Measurements from ENCODE around the gene FLOT1.

Gene FLOT1, protein sequence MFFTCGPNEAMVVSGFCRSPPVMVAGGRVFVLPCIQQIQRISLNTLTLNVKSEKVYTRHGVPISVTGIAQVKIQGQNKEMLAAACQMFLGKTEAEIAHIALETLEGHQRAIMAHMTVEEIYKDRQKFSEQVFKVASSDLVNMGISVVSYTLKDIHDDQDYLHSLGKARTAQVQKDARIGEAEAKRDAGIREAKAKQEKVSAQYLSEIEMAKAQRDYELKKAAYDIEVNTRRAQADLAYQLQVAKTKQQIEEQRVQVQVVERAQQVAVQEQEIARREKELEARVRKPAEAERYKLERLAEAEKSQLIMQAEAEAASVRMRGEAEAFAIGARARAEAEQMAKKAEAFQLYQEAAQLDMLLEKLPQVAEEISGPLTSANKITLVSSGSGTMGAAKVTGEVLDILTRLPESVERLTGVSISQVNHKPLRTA
- 34.6 to 49.2 reads per million in 2 donors for total RNA-seq

GRCh38 chr6:30742316-30743098 is at the start of gene FLOT1:
Gene FLOT1 (minus strand): TSS chr6:30742687. CDS start chr6:30742189, 498 bp downstream.
- peak; percentile 65 to 89 (median 78) for DNase-seq

GRCh38 chr6:30790724-30791383 is 48.4 kb upstream of the FLOT1 start:
- no peak for DNase-seq

- DNase-seq, result no peak
These were observed 47.1 kb upstream of the FLOT1 start for GRCh38 chr6:30789606-30790005.

GRCh38 chr6:30787954-30788353 is 45.5 kb upstream of the FLOT1 start:
- DNase-seq, result no peak

DNA sequence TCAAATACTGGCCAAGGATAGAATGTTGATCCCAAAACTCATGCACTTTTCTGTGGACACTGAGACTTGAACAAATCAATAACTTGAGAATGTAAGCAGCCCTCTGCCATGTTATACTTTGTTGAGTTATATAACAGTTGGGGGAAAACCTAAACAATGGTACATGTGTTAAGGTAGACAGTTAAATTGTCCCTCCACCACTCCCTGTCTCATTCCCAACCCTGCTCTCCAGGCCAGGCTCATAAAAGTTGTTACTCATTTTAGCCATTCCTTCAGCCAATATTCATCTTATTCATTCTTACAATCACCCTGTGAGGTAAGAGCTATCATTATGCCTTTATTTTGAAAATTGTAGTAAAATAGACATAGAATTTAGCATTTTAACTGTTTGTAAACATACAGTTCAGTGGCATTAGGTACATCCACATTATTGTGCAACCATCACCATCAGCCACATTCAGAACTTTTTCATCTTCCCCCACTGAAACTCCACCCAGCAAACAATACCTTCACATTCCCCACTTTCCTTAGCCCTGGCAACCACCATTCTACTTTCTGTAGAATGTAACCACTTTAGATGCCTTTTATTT is 40.0 kb upstream of the FLOT1 start:
- no peak for DNase-seq

DNA sequence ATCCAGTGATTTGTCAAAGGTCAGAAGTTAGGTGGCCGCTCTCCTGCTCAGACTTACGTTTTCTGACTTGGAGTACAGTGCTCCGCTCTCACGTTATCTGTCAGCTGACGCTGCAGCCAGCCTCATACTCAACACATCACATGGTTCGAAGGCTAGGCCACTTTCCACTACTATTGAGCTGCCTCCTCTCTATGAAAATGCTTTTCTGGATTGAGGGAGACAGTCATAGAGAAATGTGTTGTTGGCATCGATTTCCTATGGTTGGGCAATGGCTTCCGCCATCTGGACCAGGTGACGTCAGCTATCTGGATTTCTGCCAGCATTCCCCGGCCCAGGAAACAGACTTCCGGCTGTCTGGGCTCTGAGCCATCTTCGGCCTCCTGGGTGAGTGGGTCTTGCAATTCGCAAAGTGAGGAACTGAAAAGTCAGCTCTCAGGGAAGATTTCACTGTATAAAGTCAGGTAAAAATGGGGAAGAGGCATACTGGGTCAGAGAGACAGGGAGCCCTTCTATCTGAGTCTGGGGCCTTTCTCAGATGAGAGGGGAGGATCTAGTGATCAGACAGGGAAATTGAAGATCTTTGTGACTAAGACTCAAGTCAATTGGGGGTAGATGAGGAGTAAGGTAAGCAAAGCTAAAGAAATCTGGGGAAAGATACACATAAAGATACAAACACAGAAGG is 39.4 kb upstream of the FLOT1 start:
- DNase-seq, result no peak

GRCh38 chr6:30781395-30781742 is 38.9 kb upstream of the FLOT1 start:
- DNase-seq, result no peak

DNA sequence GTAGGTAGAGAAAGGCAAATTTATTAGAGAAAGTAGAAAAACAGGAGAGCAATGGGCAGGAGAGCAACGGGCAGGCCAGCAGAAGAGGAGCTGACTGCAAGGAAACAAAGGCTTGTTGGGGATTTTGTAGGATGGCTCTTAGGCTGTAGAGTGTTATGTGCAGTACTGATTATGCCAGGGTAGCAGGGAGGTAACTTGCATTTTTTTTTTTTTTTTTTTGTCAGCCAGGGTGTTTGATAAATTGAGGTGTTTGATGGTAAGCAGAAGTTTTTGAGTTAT is 38.1 kb upstream of the FLOT1 start:
- no peak for DNase-seq

DNA sequence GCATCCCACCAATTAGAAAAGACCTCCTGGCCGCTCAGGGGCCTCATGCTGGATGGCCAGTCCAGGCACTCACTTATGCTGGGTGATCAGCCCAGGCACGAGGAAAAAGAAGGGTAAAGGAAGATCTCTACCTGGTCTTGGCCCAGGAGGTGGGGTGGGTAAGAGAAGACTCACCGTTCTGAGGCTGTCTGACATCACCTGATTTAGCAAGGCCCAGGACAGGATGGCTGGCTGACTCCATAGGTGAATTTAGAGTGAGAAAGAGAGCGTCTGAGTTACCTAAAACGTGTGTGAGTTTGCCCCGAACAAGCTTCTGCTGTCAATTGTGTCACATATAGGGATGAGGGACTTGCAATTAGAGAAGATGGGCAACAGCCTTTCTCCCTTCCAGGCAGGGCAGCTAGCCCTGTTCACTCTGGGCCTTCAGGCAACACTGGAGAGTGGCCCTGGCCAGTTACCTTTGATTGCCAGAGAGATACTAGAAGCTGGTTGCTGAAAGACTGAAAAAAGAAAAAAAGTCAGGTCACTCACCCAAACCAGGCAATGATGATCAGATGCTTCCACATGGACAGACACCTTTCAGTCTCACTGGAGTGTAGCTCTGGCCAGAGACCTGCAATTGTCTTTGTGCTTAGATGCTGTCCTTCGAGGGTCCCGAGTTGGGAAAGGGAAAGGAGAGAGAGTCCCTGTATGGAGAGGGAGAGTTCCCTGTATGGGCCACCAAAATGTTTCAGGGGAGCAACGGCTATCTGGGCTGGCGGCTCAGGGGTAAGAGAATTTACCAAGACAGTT is 37.6 kb upstream of the FLOT1 start:
- no peak for DNase-seq

DNA sequence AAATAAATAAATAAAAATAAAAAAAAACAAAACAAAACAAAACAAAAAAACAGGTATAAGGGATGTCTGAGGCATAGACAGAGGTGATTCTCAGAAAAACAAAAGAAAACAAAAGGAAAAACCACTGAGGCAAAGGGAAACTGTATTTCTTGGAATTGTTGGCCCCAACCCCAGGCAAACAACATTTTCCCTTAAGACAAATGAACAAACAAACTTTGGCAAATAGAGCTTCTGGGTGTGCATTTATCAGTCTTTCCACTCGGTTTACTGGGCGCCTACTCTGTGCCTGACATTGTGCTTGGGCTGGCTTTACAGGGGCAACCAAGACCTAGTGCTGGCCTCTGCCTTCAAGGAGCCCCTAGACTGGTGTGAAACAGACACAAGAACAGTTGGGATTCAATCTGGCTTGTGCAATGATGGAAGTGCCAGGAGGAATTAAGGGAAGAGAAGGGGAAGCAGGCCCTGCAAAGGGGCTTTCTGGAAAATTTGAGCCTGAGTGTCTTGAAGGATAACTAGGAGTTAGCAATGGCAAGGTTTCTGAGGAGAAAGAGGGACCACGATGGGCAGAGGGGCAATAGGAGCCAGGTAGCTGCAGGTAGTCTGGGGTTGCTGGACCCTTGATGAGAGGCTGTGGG is 35.6 kb upstream of the FLOT1 start:
- DNase-seq, result no peak

DNA sequence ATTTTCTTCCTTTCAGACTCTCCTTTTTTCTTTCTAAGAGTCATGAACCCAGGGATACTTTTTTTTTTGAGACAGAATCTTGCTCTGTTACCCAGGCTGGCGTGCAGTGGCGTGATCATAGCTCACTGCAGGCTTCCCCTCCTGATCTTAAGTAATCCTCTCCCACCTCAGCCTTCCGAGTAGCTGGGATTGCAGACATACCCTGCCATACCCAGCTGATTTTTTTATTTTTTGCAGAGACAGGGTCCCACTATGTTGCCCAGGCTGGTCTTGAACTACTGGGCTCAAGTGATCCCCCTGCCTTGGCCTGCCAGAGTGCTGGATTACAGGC is 34.6 kb upstream of the FLOT1 start:
- no peak for DNase-seq

- no peak for DNase-seq
These were observed 34.1 kb upstream of the FLOT1 start for GRCh38 chr6:30776390-30777154.

DNA sequence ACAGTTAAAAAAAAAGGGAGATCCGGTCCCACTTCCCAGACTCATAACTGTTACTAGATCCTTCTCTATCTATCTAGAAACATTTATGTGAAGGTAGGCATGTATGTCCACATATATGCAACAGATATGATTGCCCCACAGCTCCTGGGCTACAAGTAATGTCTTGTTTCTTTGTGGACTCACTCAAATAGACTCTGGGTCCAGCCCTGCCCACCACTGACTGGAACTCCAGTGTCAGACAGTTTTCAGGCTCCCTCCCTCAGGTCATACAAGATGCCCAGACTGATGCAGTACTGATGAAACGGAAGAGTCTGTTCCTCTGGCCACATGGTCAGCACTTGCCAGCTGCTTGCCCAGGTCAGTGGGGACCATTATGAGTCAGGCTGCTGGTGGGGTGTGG is 32.6 kb upstream of the FLOT1 start:
- DNase-seq, result no peak

DNA sequence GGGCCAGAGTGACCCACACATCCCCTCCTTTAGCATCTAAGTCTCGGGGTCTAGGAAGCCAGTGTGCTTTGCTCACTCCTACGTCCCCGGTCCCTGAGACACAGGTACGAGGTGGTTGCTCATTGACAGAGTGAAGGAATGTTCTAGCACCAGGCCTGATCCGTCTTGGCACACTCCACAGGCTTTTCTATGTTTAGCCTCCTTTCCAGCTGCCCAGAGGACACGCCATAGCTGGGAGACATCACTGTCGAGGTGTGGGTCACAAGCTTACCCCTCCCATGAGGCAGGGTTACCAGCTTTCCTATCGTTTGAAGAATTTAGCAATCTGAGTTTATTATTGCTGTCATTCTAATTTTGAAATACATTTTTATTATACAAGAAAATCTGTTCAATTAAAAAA is 32.2 kb upstream of the FLOT1 start:
- DNase-seq, result no peak

DNA sequence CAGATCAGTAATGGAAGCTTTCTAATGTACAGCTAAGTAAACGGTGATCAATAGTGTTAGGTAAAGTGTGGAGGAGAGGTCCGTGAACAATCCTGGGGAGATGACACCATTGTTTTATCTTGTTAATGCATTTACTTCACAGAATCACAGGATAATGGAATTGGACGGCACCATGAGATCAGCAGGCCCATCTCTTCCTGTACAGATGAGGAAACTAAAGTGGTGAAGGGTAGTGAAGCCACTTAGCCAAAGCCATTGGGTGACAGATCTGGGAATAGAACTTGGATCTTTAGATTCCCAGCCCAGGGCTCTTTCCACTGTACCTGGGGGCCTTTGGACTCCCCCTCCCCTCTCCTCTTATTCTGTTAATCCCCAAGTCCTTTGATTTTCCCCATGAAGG is 28.1 kb upstream of the FLOT1 start:
- no peak for DNase-seq

- DNase-seq, result peak in 1 of 5 experiments; percentile 31
These were observed 27.5 kb upstream of the FLOT1 start for GRCh38 chr6:30769853-30770524.

DNA sequence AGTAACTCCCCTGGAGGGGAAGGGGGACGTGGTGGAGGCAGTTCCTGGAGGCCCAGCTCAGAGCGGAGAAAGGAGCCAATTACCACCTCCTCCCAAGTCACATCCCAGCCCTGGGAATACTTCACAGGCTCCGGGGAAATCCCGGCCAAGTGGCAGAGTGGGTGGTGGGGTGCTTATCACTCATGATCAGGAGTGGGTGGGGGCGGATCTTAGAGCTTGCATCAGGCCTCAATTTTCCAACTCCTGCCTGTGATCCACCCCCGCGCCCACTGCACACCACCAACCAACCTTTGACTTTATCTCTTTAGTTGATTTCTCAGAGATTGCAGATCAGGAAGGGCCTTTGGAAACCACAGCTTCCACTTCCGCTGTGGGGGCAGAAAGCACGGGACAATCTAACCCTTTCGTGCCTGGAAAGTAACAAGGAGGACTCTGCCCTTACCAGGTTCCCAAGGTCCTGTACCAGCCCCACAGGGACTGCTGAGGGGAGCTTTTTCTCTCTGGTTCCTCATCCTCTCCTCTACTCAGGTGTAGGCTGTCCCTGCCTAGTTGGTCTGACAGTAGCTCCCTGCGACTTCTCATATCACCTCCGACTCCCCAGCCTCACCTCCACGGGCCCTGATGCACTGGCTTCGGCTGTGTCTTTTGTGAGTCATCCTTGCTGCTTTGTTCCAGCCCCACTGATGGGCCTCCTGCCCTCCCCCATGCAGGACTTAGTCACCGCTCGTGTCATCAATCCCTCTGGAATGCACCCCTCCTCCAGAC is 26.8 kb upstream of the FLOT1 start:
- peak in 4 of 5 experiments; percentile 41 to 84 (median 60) for DNase-seq

DNA sequence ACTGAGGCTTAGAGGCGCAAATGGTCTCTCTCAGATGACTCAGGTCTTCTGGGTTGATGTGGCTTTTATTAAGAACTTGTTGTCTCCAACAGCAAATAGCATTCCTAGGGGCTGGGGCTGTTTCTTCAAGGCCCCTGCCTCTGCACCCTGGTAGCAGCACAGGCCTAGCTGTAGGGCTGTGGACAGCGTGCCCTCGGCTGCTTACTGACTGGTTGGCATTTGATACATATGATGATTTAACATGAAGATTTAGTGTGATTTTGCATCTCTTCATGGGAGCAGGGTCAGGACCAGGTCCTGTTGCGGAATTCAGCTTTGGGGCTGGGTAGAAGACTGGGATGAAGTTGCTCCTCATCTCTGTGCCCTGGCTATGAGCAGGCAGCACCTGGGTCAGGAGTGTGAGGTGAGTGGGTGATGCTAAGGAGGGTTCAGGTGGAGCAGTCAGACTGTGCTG is 26.2 kb upstream of the FLOT1 start:
- no peak for DNase-seq

DNA sequence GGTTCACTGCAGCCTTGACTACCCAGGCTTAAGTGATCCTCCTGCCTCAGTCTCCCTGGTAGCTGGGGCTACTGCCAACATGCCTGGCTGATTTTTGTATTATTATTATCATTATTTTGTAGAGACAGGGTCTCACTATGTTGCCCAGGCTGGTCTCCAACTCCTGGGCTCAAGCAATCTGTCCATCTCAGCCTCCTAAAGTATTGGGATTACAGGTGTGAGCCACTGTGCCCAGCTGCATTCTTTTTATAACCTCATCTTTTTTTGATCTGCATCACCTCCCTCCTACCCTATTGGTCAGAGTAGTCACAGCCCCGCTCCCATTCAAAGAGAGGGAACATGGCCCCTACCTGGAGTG is 25.4 kb upstream of the FLOT1 start:
- DNase-seq, result no peak

Measured in T-helper 2 cell (primary cell).